ENCODE results near the gene INSIG1.

- TF ChIP-seq CTCF (IDR thresholded peaks at IDR 0.05; ENCODE audit: borderline replicate concordance, extremely low read depth, low read length, poor library complexity, severe bottlenecking) (no peak), EZH2 (IDR thresholded peaks at IDR 0.05; ENCODE audit: borderline replicate concordance, low read depth, low read length, severe bottlenecking) (no peak)
Observed at GRCh38 chr7:155278921-155279320, 18.8 kb upstream of the INSIG1 start.

All from DND-41 (cell line).